HEK293T (cell line): ENCODE results near the gene MACROD2.

Experiments used
- BHLHE40 ChIP-seq: fragments of 450-650 bp; IDR thresholded peaks from 2 replicates; pipeline ENCODE4 v1.6.1; 2016; ENCODE audit warnings: mild to moderate bottlenecking, moderate library complexity, borderline replicate concordance
- FOXM1 ChIP-seq: fragments of 450-650 bp; IDR thresholded peaks from 2 replicates; pipeline ENCODE4 v1.6.1; 2017; ENCODE audit warnings: mild to moderate bottlenecking, borderline replicate concordance
- SP1 ChIP-seq: fragments of 450-650 bp; IDR thresholded peaks from 2 replicates; pipeline ENCODE4 v1.6.1; 2017

- TF ChIP-seq FOXM1, result no peak
- no peak for TF ChIP-seq SP1
- no peak for TF ChIP-seq BHLHE40
These were observed 682.1 kb downstream of the MACROD2 start for GRCh38 chr20:14677455-14677854.
